ENCODE results near the gene IQCM.

The IQCM gene

DNA sequence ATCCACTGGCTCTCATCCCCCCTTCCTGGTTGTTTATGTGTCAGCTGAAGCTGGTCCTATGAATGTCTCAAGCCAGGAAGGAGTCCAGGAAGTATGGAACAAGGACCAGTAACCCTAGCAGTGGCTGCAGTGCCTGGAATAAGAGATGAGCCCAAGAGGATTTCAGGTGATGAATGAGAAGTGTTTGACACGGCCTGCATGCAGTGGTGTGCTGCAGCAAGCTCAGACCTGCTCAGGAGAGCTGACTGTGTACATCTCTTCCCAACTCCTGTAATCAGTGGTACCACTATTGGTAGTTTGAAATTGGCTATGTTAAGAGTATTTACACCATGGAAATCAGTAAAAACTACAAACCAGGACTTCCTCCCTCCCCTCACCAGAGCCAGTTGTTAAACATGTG is 88.0 kb downstream of the IQCM start:
- Histone ChIP-seq H3K27me3 (ENCODE audit: insufficient read depth, insufficient read length) (no peaks in the 10 kb centered on the region), H3K4me1 (ENCODE audit: insufficient read depth, insufficient read length) (no peaks in the 10 kb centered on the region), H3K9me3 (ENCODE audit: insufficient read depth, low read length) (no peaks in the 10 kb centered on the region), H3K4me3 (ENCODE audit: insufficient read length, low read depth) (no peak overlapping the region), H3K9ac (ENCODE audit: insufficient read length, low read depth) (no peak overlapping the region), H3K36me3 (ENCODE audit: insufficient read depth, insufficient read length, low read length) (no peaks in the 10 kb centered on the region)
- DNase-seq (ENCODE audit: low read depth, low spot score): no peak
- TF ChIP-seq ZNF274 (IDR thresholded peaks at IDR 0.05; ENCODE audit: low read depth, low read length) (no peak), SUZ12 (IDR thresholded peaks at IDR 0.05; ENCODE audit: extremely low read depth, insufficient read depth, insufficient read length) (no peak)

DNA sequence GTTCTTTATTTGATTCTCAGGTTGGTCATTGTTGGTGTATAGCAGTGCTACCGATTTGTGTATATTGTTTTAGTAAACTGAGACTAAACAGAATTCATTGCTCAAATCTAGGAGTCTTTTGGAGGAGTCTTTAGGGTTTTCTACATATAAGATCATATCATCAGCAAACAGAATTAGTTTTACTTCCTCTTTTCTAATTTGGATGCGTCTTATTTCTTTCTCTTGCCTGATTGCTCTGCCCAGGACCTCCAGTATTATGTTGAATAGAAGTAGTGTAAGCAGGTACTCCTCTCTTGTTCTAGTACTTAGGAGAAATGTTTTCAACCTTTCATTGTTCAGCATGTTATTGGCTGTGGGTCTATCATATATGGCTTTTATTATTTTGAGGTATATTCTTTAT is 92.6 kb downstream of the IQCM start:
- no peak for DNase-seq (ENCODE audit: low read depth, low spot score)
- H3K4me3 ChIP-seq (ENCODE audit: insufficient read length, low read depth): no peak overlapping the region
- H3K9me3 ChIP-seq (ENCODE audit: insufficient read depth, low read length): no peaks in the 10 kb centered on the region
- TF ChIP-seq YY1 (IDR thresholded peaks at IDR 0.05; ENCODE audit: insufficient read depth, insufficient read length) (no peak), ZNF274 (IDR thresholded peaks at IDR 0.05; ENCODE audit: low read depth, low read length) (no peak), SUZ12 (IDR thresholded peaks at IDR 0.05; ENCODE audit: extremely low read depth, insufficient read depth, insufficient read length) (no peak)
- no peaks in the 10 kb centered on the region for H3K4me1 ChIP-seq (ENCODE audit: insufficient read depth, insufficient read length)
- no peaks in the 10 kb centered on the region for H3K36me3 ChIP-seq (ENCODE audit: insufficient read depth, insufficient read length, low read length)
- H3K9ac ChIP-seq (ENCODE audit: insufficient read length, low read depth): no peak overlapping the region
- no peaks in the 10 kb centered on the region for H3K27me3 ChIP-seq (ENCODE audit: insufficient read depth, insufficient read length)

DNA sequence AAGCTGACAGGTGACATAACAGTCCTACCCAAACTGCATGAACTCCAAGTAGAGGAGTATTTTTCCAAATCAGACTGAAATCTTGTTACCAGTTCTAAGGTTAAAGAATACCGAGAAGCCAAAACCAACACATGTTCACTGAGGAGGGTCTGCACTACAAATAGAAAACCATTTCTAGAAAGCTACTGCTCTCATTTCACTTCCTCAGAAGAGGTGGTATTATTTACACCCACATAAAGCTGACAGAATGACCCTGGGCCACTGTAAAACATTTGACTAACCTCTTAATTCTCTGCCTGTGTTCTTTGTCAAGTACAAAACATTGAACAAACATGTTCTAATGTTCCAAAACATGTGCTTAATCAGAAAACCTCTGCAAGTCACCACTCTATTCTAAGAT is 95.8 kb downstream of the IQCM start:
- H3K4me1 ChIP-seq (ENCODE audit: insufficient read depth, insufficient read length): no peaks in the 10 kb centered on the region
- H3K36me3 ChIP-seq (ENCODE audit: insufficient read depth, insufficient read length, low read length): no peaks in the 10 kb centered on the region
- TF ChIP-seq YY1 (IDR thresholded peaks at IDR 0.05; ENCODE audit: insufficient read depth, insufficient read length): no peak
- TF ChIP-seq ZNF274 (IDR thresholded peaks at IDR 0.05; ENCODE audit: low read depth, low read length): no peak
- no peak for TF ChIP-seq SUZ12 (IDR thresholded peaks at IDR 0.05; ENCODE audit: extremely low read depth, insufficient read depth, insufficient read length)
- no peak overlapping the region for H3K9ac ChIP-seq (ENCODE audit: insufficient read length, low read depth)
- no peaks in the 10 kb centered on the region for H3K27me3 ChIP-seq (ENCODE audit: insufficient read depth, insufficient read length)
- DNase-seq (ENCODE audit: low read depth, low spot score): no peak
- H3K9me3 ChIP-seq (ENCODE audit: insufficient read depth, low read length): peaks cover 4% of the 10 kb centered on the region; the same call in 1 of the 2 replicates
- H3K4me3 ChIP-seq (ENCODE audit: insufficient read length, low read depth): no peak overlapping the region

DNA sequence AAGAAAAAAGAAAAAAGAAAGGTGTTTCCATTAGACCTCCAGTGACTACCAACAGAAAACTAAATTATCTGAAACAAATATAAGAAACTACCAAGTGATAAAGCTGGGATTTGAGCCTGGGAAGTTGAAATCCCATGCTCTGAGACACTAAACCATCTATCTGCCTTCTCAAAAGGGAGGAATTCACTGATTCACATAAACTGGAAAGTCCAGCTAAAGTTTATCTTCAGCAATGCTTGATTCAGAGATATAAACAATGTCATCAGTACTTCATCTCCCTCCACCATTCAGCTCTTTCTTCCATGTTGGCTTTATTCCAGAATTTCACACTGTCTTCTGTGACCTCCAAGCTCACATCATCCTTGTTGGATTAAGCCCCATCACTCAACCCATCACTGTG is 96.3 kb downstream of the IQCM start:
- TF ChIP-seq ZNF274 (IDR thresholded peaks at IDR 0.05; ENCODE audit: low read depth, low read length): no peak
- no peak for TF ChIP-seq SUZ12 (IDR thresholded peaks at IDR 0.05; ENCODE audit: extremely low read depth, insufficient read depth, insufficient read length)
- TF ChIP-seq YY1 (IDR thresholded peaks at IDR 0.05; ENCODE audit: insufficient read depth, insufficient read length): no peak
- Histone ChIP-seq H3K9me3 (ENCODE audit: insufficient read depth, low read length) (peaks cover 4% of the 10 kb centered on the region; the same call in 1 of the 2 replicates), H3K27me3 (ENCODE audit: insufficient read depth, insufficient read length) (no peaks in the 10 kb centered on the region), H3K4me1 (ENCODE audit: insufficient read depth, insufficient read length) (no peaks in the 10 kb centered on the region), H3K4me3 (ENCODE audit: insufficient read length, low read depth) (no peak overlapping the region), H3K9ac (ENCODE audit: insufficient read length, low read depth) (no peak overlapping the region), H3K36me3 (ENCODE audit: insufficient read depth, insufficient read length, low read length) (no peaks in the 10 kb centered on the region)
- no peak for DNase-seq (ENCODE audit: low read depth, low spot score)

DNA sequence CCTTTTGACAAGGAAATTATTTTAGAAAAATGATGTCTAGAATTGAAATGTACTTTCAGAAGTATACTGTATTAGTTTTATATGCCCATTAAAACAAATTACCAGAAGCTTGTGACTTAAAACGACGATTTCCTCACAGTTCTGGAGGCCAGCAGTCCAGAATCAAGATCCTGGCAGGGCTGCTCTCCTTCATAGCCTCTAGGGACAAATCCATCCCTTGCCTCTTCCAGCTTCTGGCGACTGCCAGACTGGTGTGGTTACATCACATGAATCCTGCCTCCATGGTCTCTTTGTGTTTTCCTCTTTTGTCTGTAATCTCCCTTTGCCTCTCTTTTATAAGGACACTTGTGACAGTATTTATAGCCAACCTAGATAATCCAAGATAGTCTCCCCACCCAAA is 97.1 kb downstream of the IQCM start:
- DNase-seq (ENCODE audit: low read depth, low spot score): no peak
- Histone ChIP-seq H3K4me3 (ENCODE audit: insufficient read length, low read depth) (no peak overlapping the region), H3K9ac (ENCODE audit: insufficient read length, low read depth) (no peak overlapping the region), H3K36me3 (ENCODE audit: insufficient read depth, insufficient read length, low read length) (no peaks in the 10 kb centered on the region), H3K9me3 (ENCODE audit: insufficient read depth, low read length) (peaks cover 4% of the 10 kb centered on the region; the same call in 1 of the 2 replicates), H3K27me3 (ENCODE audit: insufficient read depth, insufficient read length) (no peaks in the 10 kb centered on the region), H3K4me1 (ENCODE audit: insufficient read depth, insufficient read length) (no peaks in the 10 kb centered on the region)
- TF ChIP-seq ZNF274 (IDR thresholded peaks at IDR 0.05; ENCODE audit: low read depth, low read length): no peak
- TF ChIP-seq SUZ12 (IDR thresholded peaks at IDR 0.05; ENCODE audit: extremely low read depth, insufficient read depth, insufficient read length): no peak
- TF ChIP-seq YY1 (IDR thresholded peaks at IDR 0.05; ENCODE audit: insufficient read depth, insufficient read length): no peak

DNA sequence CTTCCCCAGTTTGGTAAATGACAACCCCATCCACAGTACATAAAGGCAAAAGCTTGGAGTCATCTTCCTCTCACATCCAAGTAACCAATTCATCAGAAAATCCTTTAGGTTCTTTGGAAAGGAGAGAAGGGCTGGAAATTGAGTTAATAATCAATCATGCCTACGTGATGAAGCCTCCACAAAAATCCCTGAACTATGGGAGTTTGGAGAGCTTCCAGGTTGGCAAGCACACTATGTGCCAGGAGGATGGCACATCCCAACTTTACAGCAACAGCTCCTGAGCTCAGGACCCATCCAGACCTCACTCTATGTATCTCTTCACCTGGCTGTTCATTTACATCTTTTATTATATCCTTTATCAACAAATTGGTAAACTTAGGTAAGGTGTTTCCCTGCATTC is 98.9 kb downstream of the IQCM start:
- H3K4me3 ChIP-seq (ENCODE audit: insufficient read length, low read depth): no peak overlapping the region
- no peak for DNase-seq (ENCODE audit: low read depth, low spot score)
- H3K27me3 ChIP-seq (ENCODE audit: insufficient read depth, insufficient read length): no peaks in the 10 kb centered on the region
- H3K9ac ChIP-seq (ENCODE audit: insufficient read length, low read depth): no peak overlapping the region
- TF ChIP-seq YY1 (IDR thresholded peaks at IDR 0.05; ENCODE audit: insufficient read depth, insufficient read length) (no peak), ZNF274 (IDR thresholded peaks at IDR 0.05; ENCODE audit: low read depth, low read length) (no peak), SUZ12 (IDR thresholded peaks at IDR 0.05; ENCODE audit: extremely low read depth, insufficient read depth, insufficient read length) (no peak)
- H3K36me3 ChIP-seq (ENCODE audit: insufficient read depth, insufficient read length, low read length): no peaks in the 10 kb centered on the region
- no peaks in the 10 kb centered on the region for H3K4me1 ChIP-seq (ENCODE audit: insufficient read depth, insufficient read length)
- peaks cover 4% of the 10 kb centered on the region; the same call in 1 of the 2 replicates for H3K9me3 ChIP-seq (ENCODE audit: insufficient read depth, low read length)

DNA sequence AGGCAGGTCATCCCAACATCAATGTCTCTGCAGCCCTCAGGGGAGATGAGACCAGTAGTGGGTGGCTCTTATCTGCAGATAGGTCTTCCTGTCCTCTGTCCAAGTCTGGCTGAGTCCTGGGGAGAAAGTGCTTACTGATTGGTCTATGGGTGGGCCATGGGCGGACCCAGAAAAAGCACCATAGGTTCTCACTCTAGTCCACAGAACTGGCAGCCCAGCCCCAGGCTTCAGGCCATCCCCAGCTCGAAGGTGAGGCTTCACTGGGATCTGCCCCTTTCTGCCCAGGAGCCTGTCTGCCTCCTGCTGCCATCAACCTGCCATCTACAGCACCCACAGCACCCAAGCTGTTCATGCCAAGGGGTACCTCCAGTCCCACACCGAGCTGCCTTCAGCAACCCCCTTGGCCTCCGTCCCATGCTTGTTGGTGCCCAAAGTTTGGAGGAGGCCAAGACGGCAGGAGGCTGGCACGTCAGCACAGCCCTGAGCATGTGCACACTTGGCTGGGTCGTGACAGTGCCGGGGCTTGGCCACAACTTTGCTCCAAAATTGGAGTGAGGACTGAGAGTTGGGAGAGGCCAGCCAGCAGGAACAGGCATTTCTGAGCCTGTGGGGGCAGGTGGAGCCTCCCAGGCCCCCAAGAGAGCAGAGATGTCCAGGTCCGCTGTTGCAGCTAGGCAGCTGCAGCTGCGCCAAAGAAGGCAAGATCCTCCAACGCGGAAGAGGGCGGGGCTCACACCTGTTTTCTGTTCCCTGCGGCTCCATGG is 99.6 kb downstream of the IQCM start:
- Histone ChIP-seq H3K9ac (ENCODE audit: insufficient read length, low read depth) (no peak overlapping the region), H3K4me3 (ENCODE audit: insufficient read length, low read depth) (no peak overlapping the region), H3K4me1 (ENCODE audit: insufficient read depth, insufficient read length) (no peaks in the 10 kb centered on the region), H3K27me3 (ENCODE audit: insufficient read depth, insufficient read length) (no peaks in the 10 kb centered on the region), H3K36me3 (ENCODE audit: insufficient read depth, insufficient read length, low read length) (no peaks in the 10 kb centered on the region), H3K9me3 (ENCODE audit: insufficient read depth, low read length) (peaks cover 4% of the 10 kb centered on the region; the same call in 1 of the 2 replicates)
- DNase-seq (ENCODE audit: low read depth, low spot score): no peak
- no peak for TF ChIP-seq SUZ12 (IDR thresholded peaks at IDR 0.05; ENCODE audit: extremely low read depth, insufficient read depth, insufficient read length)
- TF ChIP-seq ZNF274 (IDR thresholded peaks at IDR 0.05; ENCODE audit: low read depth, low read length): no peak
- TF ChIP-seq YY1 (IDR thresholded peaks at IDR 0.05; ENCODE audit: insufficient read depth, insufficient read length): no peak

Data from NT2/D1 (cell line).